ENCODE measurements around the gene C1QTNF4.

The C1QTNF4 gene

DNA sequence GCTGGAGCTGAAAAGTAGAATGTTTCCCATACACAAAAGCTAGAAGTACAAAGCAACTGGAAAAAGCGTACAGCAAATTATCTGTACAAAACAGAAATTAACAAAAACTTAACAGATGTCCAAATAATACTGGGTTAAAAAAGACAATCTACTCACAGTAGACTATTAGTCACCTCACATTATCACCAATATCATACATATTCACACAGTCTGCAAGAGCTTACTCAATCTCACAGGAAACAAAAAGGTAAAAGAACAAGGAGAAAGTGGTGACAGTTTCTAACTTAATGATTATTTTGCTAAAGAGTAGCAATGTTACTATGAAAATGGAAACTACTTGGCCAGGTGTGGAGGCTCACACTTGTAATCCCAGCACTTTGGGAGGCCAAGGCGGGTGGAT lies 53.1 kb downstream of the C1QTNF4 start:
- no peak for DNase-seq (ENCODE audit: low read depth)
- no peak overlapping the region for H3K4me3 ChIP-seq (ENCODE audit: low read depth, low read length)

DNA sequence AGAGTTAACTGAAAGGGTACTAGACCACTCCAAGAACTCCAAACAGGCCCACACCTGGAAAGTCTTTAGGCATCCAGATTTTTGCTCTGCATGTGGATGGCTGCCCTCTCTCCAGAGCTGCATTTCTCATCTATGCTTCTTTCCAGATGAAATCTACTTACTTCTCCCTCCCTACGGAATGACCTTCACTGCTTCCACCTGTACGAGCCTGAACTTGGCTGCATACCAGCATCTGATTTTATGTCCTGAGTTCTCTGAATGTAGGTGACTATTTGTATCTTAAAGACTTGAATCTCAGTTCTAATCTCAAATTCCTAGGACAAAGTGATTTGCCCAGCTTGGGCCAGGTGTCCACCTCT lies 54.6 kb downstream of the C1QTNF4 start:
- H3K4me3 ChIP-seq (ENCODE audit: low read depth, low read length) = no peak overlapping the region
- no peak for DNase-seq (ENCODE audit: low read depth)
